ENCODE data around the gene HEPN1. TPM values are rescaled to one million over a fixed set of nuclear protein-coding genes. Genes with fewer than 3 reads are reported as not detected.

Gene HEPN1
- total RNA-seq, 2 experiments from 2014 or later = not detected

GRCh38 chr11:124896071-124896750 is 22.8 kb upstream of the HEPN1 start:
- H3K9me3 Mint-ChIP-seq = no peaks in the 10 kb centered on the region
- DNase-seq = no peak
- no peak overlapping the region for H3K4me3 Mint-ChIP-seq
- H3K4me1 Mint-ChIP-seq (ENCODE audit: low read depth) = peaks cover 8% of the 10 kb centered on the region
- CTCF ChIA-PET = no interaction called here
- no peaks in the 10 kb centered on the region for H3K36me3 Mint-ChIP-seq (ENCODE audit: low read depth)
- peaks cover 6% of the 10 kb centered on the region for H3K27me3 Mint-ChIP-seq (ENCODE audit: low read depth)
- intact Hi-C loops (cut with micrococcal nuclease) = no loop called here
- H3K27ac Mint-ChIP-seq = no peak overlapping the region

- no peak overlapping the region for H3K27ac Mint-ChIP-seq
- no peaks in the 10 kb centered on the region for H3K36me3 Mint-ChIP-seq (ENCODE audit: low read depth)
- H3K4me3 Mint-ChIP-seq = no peak overlapping the region
- CTCF ChIA-PET = no interaction called here
- peaks cover 7% of the 10 kb centered on the region for H3K27me3 Mint-ChIP-seq (ENCODE audit: low read depth)
- intact Hi-C loops (cut with micrococcal nuclease) = no loop called here
- no peaks in the 10 kb centered on the region for H3K9me3 Mint-ChIP-seq
- DNase-seq = no peak
- H3K4me1 Mint-ChIP-seq (ENCODE audit: low read depth) = peaks cover 8% of the 10 kb centered on the region
Measured at GRCh38 chr11:124896821-124897391, 22.1 kb upstream of the HEPN1 start.

GRCh38 chr11:124897674-124898262 is 21.3 kb upstream of the HEPN1 start, which contains the start of gene ROBO4:
Gene ROBO4, minus strand, starts transcription at chr11:124897865. Its CDS starts 70 bp downstream, at chr11:124897795.
- no peak within 1 kb of the TSS for H3K4me3 Mint-ChIP-seq

GRCh38 chr11:124898263-124898680 is 20.8 kb upstream of the HEPN1 start:
- Mint-ChIP-seq H3K27me3 (ENCODE audit: low read depth) (peaks cover 7% of the 10 kb centered on the region), H3K27ac (no peak overlapping the region), H3K4me1 (ENCODE audit: low read depth) (peaks cover 6% of the 10 kb centered on the region), H3K9me3 (no peaks in the 10 kb centered on the region), H3K4me3 (no peak overlapping the region), H3K36me3 (ENCODE audit: low read depth) (no peaks in the 10 kb centered on the region)
- CTCF ChIA-PET = interaction anchor here (1.2 kb wide), 2 partner anchors 14 kb away, joined by 3 read pairs; no protein-coding TSS in a partner anchor
- no peak for DNase-seq
- intact Hi-C loops (cut with micrococcal nuclease) = no loop called here

More at GRCh38 chr11:124897674-124898262, 21.3 kb upstream of the HEPN1 start, which contains the start of gene ROBO4:
- no peaks in the 10 kb centered on the region for H3K36me3 Mint-ChIP-seq (ENCODE audit: low read depth)
- DNase-seq = no peak
- peaks cover 7% of the 10 kb centered on the region for H3K27me3 Mint-ChIP-seq (ENCODE audit: low read depth)
- CTCF ChIA-PET = interaction anchor here (1.2 kb wide), 2 partner anchors 13 to 15 kb away, joined by 3 read pairs; no protein-coding TSS in a partner anchor
- peaks cover 8% of the 10 kb centered on the region for H3K4me1 Mint-ChIP-seq (ENCODE audit: low read depth)
- no peak within 1 kb of the TSS for H3K27ac Mint-ChIP-seq
- H3K9me3 Mint-ChIP-seq = no peaks in the 10 kb centered on the region
- intact Hi-C loops (cut with micrococcal nuclease) = no loop called here

GRCh38 chr11:124898711-124899110 is 20.3 kb upstream of the HEPN1 start:
- Mint-ChIP-seq H3K36me3 (ENCODE audit: low read depth) (no peaks in the 10 kb centered on the region), H3K4me1 (ENCODE audit: low read depth) (peaks cover 6% of the 10 kb centered on the region), H3K27ac (no peak overlapping the region), H3K4me3 (no peak overlapping the region), H3K27me3 (ENCODE audit: low read depth) (peaks cover 7% of the 10 kb centered on the region), H3K9me3 (no peaks in the 10 kb centered on the region)
- DNase-seq = no peak
- intact Hi-C loops (cut with micrococcal nuclease) = no loop called here
- CTCF ChIA-PET = interaction anchor here (1.2 kb wide), 2 partner anchors 14 kb away, joined by 3 read pairs; no protein-coding TSS in a partner anchor

GRCh38 chr11:124899383-124900145 is 19.5 kb upstream of the HEPN1 start:
- Mint-ChIP-seq H3K4me3 (no peak overlapping the region), H3K27me3 (ENCODE audit: low read depth) (peaks cover 8% of the 10 kb centered on the region), H3K36me3 (ENCODE audit: low read depth) (no peaks in the 10 kb centered on the region), H3K4me1 (ENCODE audit: low read depth) (peaks cover 6% of the 10 kb centered on the region), H3K27ac (no peak overlapping the region), H3K9me3 (no peaks in the 10 kb centered on the region)
- intact Hi-C loops (cut with micrococcal nuclease) = no loop called here
- CTCF ChIA-PET = interaction anchor here (0.8 kb wide), 1 partner anchor 11 kb away, joined by 3 read pairs; no protein-coding TSS in a partner anchor
- no peak for DNase-seq

- CTCF ChIA-PET = no interaction called here
- Mint-ChIP-seq H3K4me3 (no peak overlapping the region), H3K36me3 (ENCODE audit: low read depth) (no peaks in the 10 kb centered on the region), H3K4me1 (ENCODE audit: low read depth) (peaks cover 6% of the 10 kb centered on the region), H3K9me3 (no peaks in the 10 kb centered on the region), H3K27me3 (ENCODE audit: low read depth) (peaks cover 10% of the 10 kb centered on the region), H3K27ac (no peak overlapping the region)
- no peak for DNase-seq
- intact Hi-C loops (cut with micrococcal nuclease) = no loop called here
Measured at GRCh38 chr11:124900464-124900863, 18.6 kb upstream of the HEPN1 start.

GRCh38 chr11:124902616-124903015 is 16.4 kb upstream of the HEPN1 start:
- intact Hi-C loops (cut with micrococcal nuclease) = no loop called here
- Mint-ChIP-seq H3K4me3 (no peak overlapping the region), H3K27ac (no peak overlapping the region), H3K36me3 (ENCODE audit: low read depth) (no peaks in the 10 kb centered on the region), H3K9me3 (no peaks in the 10 kb centered on the region), H3K27me3 (ENCODE audit: low read depth) (peaks cover 7% of the 10 kb centered on the region), H3K4me1 (ENCODE audit: low read depth) (peaks cover 3% of the 10 kb centered on the region)
- DNase-seq = no peak
- CTCF ChIA-PET = interaction anchor here (0.7 to 0.9 kb wide), 2 partner anchors 11 to 500 kb away, joined by 3 read pairs; no protein-coding TSS in a partner anchor

GRCh38 chr11:124915541-124916369 is 3.3 kb upstream of the HEPN1 start:
- no peak for DNase-seq
- Mint-ChIP-seq H3K27ac (no peak overlapping the region), H3K27me3 (ENCODE audit: low read depth) (no peaks in the 10 kb centered on the region), H3K36me3 (ENCODE audit: low read depth) (peaks cover 4% of the 10 kb centered on the region), H3K9me3 (peaks cover 12% of the 10 kb centered on the region), H3K4me3 (no peak overlapping the region), H3K4me1 (ENCODE audit: low read depth) (peaks cover 2% of the 10 kb centered on the region)
- CTCF ChIA-PET = interaction anchor here (0.6 to 2.1 kb wide), 4 partner anchors 77 to 227 kb away, joined by 3 to 6 read pairs (median 3); no protein-coding TSS in a partner anchor
- intact Hi-C loops (cut with micrococcal nuclease) = no loop called here

- no peak overlapping the region for H3K4me3 Mint-ChIP-seq
Measured at GRCh38 chr11:124916370-124916710, 2.7 kb upstream of the HEPN1 start.

GRCh38 chr11:124917115-124917637 is 1.9 kb upstream of the HEPN1 start:
- no peaks in the 10 kb centered on the region for H3K27me3 Mint-ChIP-seq (ENCODE audit: low read depth)
- intact Hi-C loops (cut with micrococcal nuclease) = no loop called here
- CTCF ChIA-PET = interaction anchor here (2.1 kb wide), 1 partner anchor 225 kb away, joined by 6 read pairs; no protein-coding TSS in a partner anchor
- no peaks in the 10 kb centered on the region for H3K36me3 Mint-ChIP-seq (ENCODE audit: low read depth)
- peaks cover 3% of the 10 kb centered on the region for H3K4me1 Mint-ChIP-seq (ENCODE audit: low read depth)
- peaks cover 6% of the 10 kb centered on the region for H3K9me3 Mint-ChIP-seq
- no peak for DNase-seq
- H3K4me3 Mint-ChIP-seq = no peak overlapping the region
- no peak overlapping the region for H3K27ac Mint-ChIP-seq

More at GRCh38 chr11:124916370-124916710, 2.7 kb upstream of the HEPN1 start:
- H3K9me3 Mint-ChIP-seq = peaks cover 12% of the 10 kb centered on the region
- no peaks in the 10 kb centered on the region for H3K27me3 Mint-ChIP-seq (ENCODE audit: low read depth)
- peaks cover 3% of the 10 kb centered on the region for H3K4me1 Mint-ChIP-seq (ENCODE audit: low read depth)
- DNase-seq = no peak
- H3K36me3 Mint-ChIP-seq (ENCODE audit: low read depth) = peaks cover 4% of the 10 kb centered on the region
- CTCF ChIA-PET = interaction anchor here (0.6 to 2.1 kb wide), 3 partner anchors 76 to 226 kb away, joined by 3 to 6 read pairs (median 3); no protein-coding TSS in a partner anchor
- H3K27ac Mint-ChIP-seq = no peak overlapping the region
- intact Hi-C loops (cut with micrococcal nuclease) = no loop called here
